Measurements from ENCODE around the gene ZMIZ2. TPM values are rescaled to one million over a fixed set of nuclear protein-coding genes. Genes with fewer than 3 reads are reported as not detected.

ZMIZ2 gene
- total RNA-seq, 1 experiment from 2014 or later: 69.0 TPM

GRCh38 chr7:44713680-44714335 lies 34.8 kb upstream of the ZMIZ2 start:
- POLR2A ChIA-PET: no interaction called here
- H3K36me3 Mint-ChIP-seq (ENCODE audit: insufficient read depth, unreplicated experiment): peaks cover 32% of the 10 kb centered on the region
- peaks cover 16% of the 10 kb centered on the region for H3K4me1 ChIP-seq

GRCh38 chr7:44716205-44716604 lies 32.4 kb upstream of the ZMIZ2 start:
- H3K27ac Mint-ChIP-seq (ENCODE audit: unreplicated experiment): no peak overlapping the region
- Histone ChIP-seq H3K36me3 (ENCODE audit: control insufficient read depth, insufficient read depth, low read length) (no peaks in the 10 kb centered on the region), H3K9me3 (no peaks in the 10 kb centered on the region), H3K4me1 (peaks cover 16% of the 10 kb centered on the region), H3K4me3 (ENCODE audit: low read depth, low read length) (no peak overlapping the region), H3K27me3 (replicated peaks; ENCODE audit: control insufficient read depth, insufficient read depth, low read length) (no peaks in the 10 kb centered on the region)
- no peak for DNase-seq
- ChIA-PET CTCF (no interaction called here), POLR2A (no interaction called here)
- H3K4me3 Mint-ChIP-seq (ENCODE audit: unreplicated experiment): no peak overlapping the region
- H3K4me1 Mint-ChIP-seq (ENCODE audit: low read depth, unreplicated experiment): peaks cover 13% of the 10 kb centered on the region
- no TSS peak for BruUV-seq (replicated peaks)
- peaks cover 19% of the 10 kb centered on the region for H3K36me3 Mint-ChIP-seq (ENCODE audit: insufficient read depth, unreplicated experiment)
- intact Hi-C loops (cut with micrococcal nuclease; ENCODE audit: unreplicated experiment): no loop called here
- no peaks in the 10 kb centered on the region for H3K9me3 Mint-ChIP-seq (ENCODE audit: unreplicated experiment)
- TF ChIP-seq CTCF (IDR thresholded peaks at IDR 0.05; ENCODE audit: insufficient read depth in 1 of 2, low read depth in 1 of 2, low read length in 1 of 2, severe bottlenecking in 1 of 2, unreplicated experiment in 1 of 2): no peak
- no peaks in the 10 kb centered on the region for H3K27me3 Mint-ChIP-seq (ENCODE audit: insufficient read depth, unreplicated experiment)

More at GRCh38 chr7:44713680-44714335, 34.8 kb upstream of the ZMIZ2 start:
- no TSS peak for BruUV-seq (replicated peaks)
- Histone ChIP-seq H3K4me3 (ENCODE audit: low read depth, low read length) (no peak overlapping the region), H3K9me3 (no peaks in the 10 kb centered on the region), H3K27me3 (replicated peaks; ENCODE audit: control insufficient read depth, insufficient read depth, low read length) (no peaks in the 10 kb centered on the region), H3K36me3 (ENCODE audit: control insufficient read depth, insufficient read depth, low read length) (no peaks in the 10 kb centered on the region)
- H3K4me1 Mint-ChIP-seq (ENCODE audit: low read depth, unreplicated experiment): peaks cover 20% of the 10 kb centered on the region
- no peaks in the 10 kb centered on the region for H3K9me3 Mint-ChIP-seq (ENCODE audit: unreplicated experiment)
- no peak overlapping the region for H3K27ac Mint-ChIP-seq (ENCODE audit: unreplicated experiment)
- intact Hi-C loops (cut with micrococcal nuclease; ENCODE audit: unreplicated experiment): no loop called here
- CTCF ChIA-PET: interaction anchor here (0.7 kb wide), 1 partner anchor 366 kb away, joined by 3 read pairs; no protein-coding TSS in a partner anchor
- no peaks in the 10 kb centered on the region for H3K27me3 Mint-ChIP-seq (ENCODE audit: insufficient read depth, unreplicated experiment)
- H3K4me3 Mint-ChIP-seq (ENCODE audit: unreplicated experiment): no peak overlapping the region
- DNase-seq: no peak
- TF ChIP-seq CTCF (IDR thresholded peaks at IDR 0.05; ENCODE audit: insufficient read depth in 1 of 2, low read depth in 1 of 2, low read length in 1 of 2, severe bottlenecking in 1 of 2, unreplicated experiment in 1 of 2): no peak

GRCh38 chr7:44720301-44720700 lies 28.3 kb upstream of the ZMIZ2 start:
- Mint-ChIP-seq H3K27ac (ENCODE audit: unreplicated experiment) (no peak overlapping the region), H3K36me3 (ENCODE audit: insufficient read depth, unreplicated experiment) (peaks cover 13% of the 10 kb centered on the region), H3K4me1 (ENCODE audit: low read depth, unreplicated experiment) (no peaks in the 10 kb centered on the region), H3K9me3 (ENCODE audit: unreplicated experiment) (no peaks in the 10 kb centered on the region), H3K4me3 (ENCODE audit: unreplicated experiment) (no peak overlapping the region), H3K27me3 (ENCODE audit: insufficient read depth, unreplicated experiment) (no peaks in the 10 kb centered on the region)
- H3K9me3 ChIP-seq: no peaks in the 10 kb centered on the region
- POLR2A ChIA-PET: no interaction called here
- no peak for TF ChIP-seq CTCF (IDR thresholded peaks at IDR 0.05; ENCODE audit: insufficient read depth in 1 of 2, low read depth in 1 of 2, low read length in 1 of 2, severe bottlenecking in 1 of 2, unreplicated experiment in 1 of 2)
- no peak for DNase-seq
- H3K4me1 ChIP-seq: peaks cover 8% of the 10 kb centered on the region; the same call in 1 of the 2 replicates
- no peaks in the 10 kb centered on the region for H3K27me3 ChIP-seq (replicated peaks; ENCODE audit: control insufficient read depth, insufficient read depth, low read length)
- intact Hi-C loops (cut with micrococcal nuclease; ENCODE audit: unreplicated experiment): no loop called here
- no peak overlapping the region for H3K4me3 ChIP-seq (ENCODE audit: low read depth, low read length)
- no peaks in the 10 kb centered on the region for H3K36me3 ChIP-seq (ENCODE audit: control insufficient read depth, insufficient read depth, low read length)
- no TSS peak for BruUV-seq (replicated peaks)
- CTCF ChIA-PET: no interaction called here
